ENCODE data around the gene THOC1. TPM values are rescaled to one million over a fixed set of nuclear protein-coding genes. Genes with fewer than 3 reads are reported as not detected.

The THOC1 gene
- total RNA-seq, 4 donors from 2014 or later = 34.1 to 109 (median 42.5) TPM

- H3K4me3 ChIP-seq = no peak overlapping the region
- in situ Hi-C loops (cut with MboI; ENCODE audit: low pct_ligation_motif_present in 1 of 4, low pct_unique_long_range_greater_than_20kb in 1 of 4, low sequenced_read_pairs in 3 of 4) (loop anchor here in 1 of 4 donors (5.0 kb wide), 1 partner anchor 323 kb away; no protein-coding TSS in a partner anchor), intact Hi-C loops (cut with DNase I; ENCODE audit: low total_unique reads) (no loop called here)
- H3K9me3 ChIP-seq = no peaks in the 10 kb centered on the region
- H3K27me3 ChIP-seq = no peaks in the 10 kb centered on the region
- no peak for DNase-seq
- no peak overlapping the region for H3K27ac ChIP-seq
- TF ChIP-seq CTCF (IDR thresholded peaks at IDR 0.05) = no peak
- no peak for TF ChIP-seq EP300 (IDR thresholded peaks at IDR 0.05; ENCODE audit: low read depth)
- no peak for TF ChIP-seq POLR2A (IDR thresholded peaks at IDR 0.05)
- TF ChIP-seq POLR2AphosphoS5 (IDR thresholded peaks at IDR 0.05) = no peak
- H3K36me3 ChIP-seq = no peaks in the 10 kb centered on the region
- WGBS, 2 donors (ENCODE audit: low coverage in 1 of 2) = 25 to 33% methylated on average over 1 of the region's 1 CpG
- no peaks in the 10 kb centered on the region for H3K4me1 ChIP-seq
Observed at GRCh38 chr18:289026-289425, 21.2 kb upstream of the THOC1 start.

GRCh38 chr18:286515-287310 lies 18.9 kb upstream of the THOC1 start:
- 44% methylated on average over 8 of the region's 8 CpGs for WGBS, 2 donors (ENCODE audit: low coverage in 1 of 2)
- intact Hi-C loops (cut with DNase I; ENCODE audit: low total_unique reads) = loop anchor here (2.0 kb wide), 1 partner anchor 330 kb away; no protein-coding TSS in a partner anchor

GRCh38 chr18:285817-286216 lies 18.0 kb upstream of the THOC1 start:
- intact Hi-C loops (cut with DNase I; ENCODE audit: low total_unique reads) = loop anchor here (2.0 kb wide), 1 partner anchor 331 kb away; no protein-coding TSS in a partner anchor
- no peak for TF ChIP-seq POLR2AphosphoS5 (IDR thresholded peaks at IDR 0.05)
- TF ChIP-seq EP300 (IDR thresholded peaks at IDR 0.05; ENCODE audit: low read depth) = no peak
- TF ChIP-seq POLR2A (IDR thresholded peaks at IDR 0.05) = no peak
- TF ChIP-seq CTCF (IDR thresholded peaks at IDR 0.05) = no peak

More at GRCh38 chr18:286515-287310, 18.9 kb upstream of the THOC1 start:
- Histone ChIP-seq H3K4me3 (no peak overlapping the region), H3K36me3 (no peaks in the 10 kb centered on the region), H3K27ac (no peak overlapping the region), H3K27me3 (no peaks in the 10 kb centered on the region), H3K9me3 (no peaks in the 10 kb centered on the region), H3K4me1 (no peaks in the 10 kb centered on the region)
- DNase-seq = no peak
- in situ Hi-C loops (cut with MboI; ENCODE audit: low pct_ligation_motif_present in 1 of 4, low pct_unique_long_range_greater_than_20kb in 1 of 4, low sequenced_read_pairs in 3 of 4) = loop anchor here in 1 of 4 donors (5.0 kb wide), 1 partner anchor 326 kb away; no protein-coding TSS in a partner anchor
- peak; percentile 27 to 50 (median 35) for TF ChIP-seq CTCF (IDR thresholded peaks at IDR 0.05)
- TF ChIP-seq EP300 (IDR thresholded peaks at IDR 0.05; ENCODE audit: low read depth) = no peak
- no peak for TF ChIP-seq POLR2A (IDR thresholded peaks at IDR 0.05)
- TF ChIP-seq POLR2AphosphoS5 (IDR thresholded peaks at IDR 0.05) = no peak

GRCh38 chr18:275486-275885 lies 7.6 kb upstream of the THOC1 start:
- 71% methylated on average over 2 of the region's 2 CpGs; no CpG with 5 or more reads in 1 of the 2 donors for WGBS, 2 donors (ENCODE audit: low coverage in 1 of 2)
- Histone ChIP-seq H3K36me3 (no peaks in the 10 kb centered on the region), H3K4me3 (no peak overlapping the region), H3K27me3 (no peaks in the 10 kb centered on the region), H3K4me1 (no peaks in the 10 kb centered on the region), H3K9me3 (peaks cover 0 to 3% of the 10 kb centered on the region in 2 donors), H3K27ac (no peak overlapping the region)
- TF ChIP-seq POLR2A (IDR thresholded peaks at IDR 0.05) (no peak), CTCF (IDR thresholded peaks at IDR 0.05) (no peak), EP300 (IDR thresholded peaks at IDR 0.05; ENCODE audit: low read depth) (no peak), POLR2AphosphoS5 (IDR thresholded peaks at IDR 0.05) (no peak)
- no peak for DNase-seq
- intact Hi-C loops (cut with DNase I; ENCODE audit: low total_unique reads) (no loop called here), in situ Hi-C loops (cut with MboI; ENCODE audit: low pct_ligation_motif_present in 1 of 4, low pct_unique_long_range_greater_than_20kb in 1 of 4, low sequenced_read_pairs in 3 of 4) (loop anchor here in 1 of 4 donors (10.0 kb wide), 1 partner anchor 339 kb away; no protein-coding TSS in a partner anchor)

More at GRCh38 chr18:285817-286216, 18.0 kb upstream of the THOC1 start:
- H3K4me1 ChIP-seq = no peaks in the 10 kb centered on the region
- in situ Hi-C loops (cut with MboI; ENCODE audit: low pct_ligation_motif_present in 1 of 4, low pct_unique_long_range_greater_than_20kb in 1 of 4, low sequenced_read_pairs in 3 of 4) = loop anchor here in 1 of 4 donors (5.0 kb wide), 1 partner anchor 326 kb away; no protein-coding TSS in a partner anchor
- no peaks in the 10 kb centered on the region for H3K9me3 ChIP-seq
- DNase-seq = no peak
- 52 to 68% methylated on average over 5 to 6 of the region's 6 CpGs for WGBS, 2 donors (ENCODE audit: low coverage in 1 of 2)
- H3K27me3 ChIP-seq = no peaks in the 10 kb centered on the region
- H3K27ac ChIP-seq = no peak overlapping the region
- H3K4me3 ChIP-seq = no peak overlapping the region
- no peaks in the 10 kb centered on the region for H3K36me3 ChIP-seq

Data from transverse colon (tissue), 4 donors.